Measurements from ENCODE around the gene ASTE1. TPM values are rescaled to one million over a fixed set of nuclear protein-coding genes. Genes with fewer than 3 reads are reported as not detected.

The ASTE1 gene
- total and polyA plus RNA-seq, 2 of the 8 experiments (the other 6 are each of a cell fraction or from before 2014, with no cell fraction given): 6.4 TPM; not detected in 1

- no peak for TF ChIP-seq CHD7 (IDR thresholded peaks at IDR 0.05; ENCODE audit: insufficient replicate concordance, low read length)
- TF ChIP-seq FOSL1 (IDR thresholded peaks at IDR 0.05; ENCODE audit: insufficient read depth, low read depth, low read length): no peak
- TF ChIP-seq POLR2AphosphoS5 (IDR thresholded peaks at IDR 0.05; ENCODE audit: low read depth, low read length): no peak
Observed at GRCh38 chr3:130979117-130979516, 47.5 kb downstream of the ASTE1 start (continued).
